Lung (tissue), 12 donors: Measurements from ENCODE around the gene FANCC. TPM values are rescaled to one million over a fixed set of nuclear protein-coding genes. Genes with fewer than 3 reads are reported as not detected.

Source experiments
- ATAC-seq: fragments of 200-7000 bp; cut with Tn5 transposase; one replicate; pipeline ENCODE4 v1.9.1; 2020; ENCODE audit warnings: moderate number of reproducible peaks; ENCODE audit not compliant: insufficient read depth, low FRiP score
- DNase-seq, 3 donors: peaks; one replicate each; pipeline ENCODE4 v3.0.0-alpha.2; 2013 to 2017
- H3K27ac ChIP-seq, 2 donors: one replicate each; pipeline ENCODE4 v1.5.1; 2013; ENCODE audit warnings: mild to moderate bottlenecking in 2 of 2, moderate library complexity in 2 of 2, control low read depth in 1 of 2, inconsistent platforms in 1 of 2, low read depth in 1 of 2, low read length in 1 of 2
- H3K27me3 ChIP-seq, 3 donors: one replicate each; pipeline ENCODE4 v1.5.1; 2013; ENCODE audit warnings: low read length in 2 of 3; ENCODE audit not compliant: control insufficient read depth in 3 of 3, insufficient read depth in 3 of 3
- H3K36me3 ChIP-seq, 4 donors: one replicate each; pipeline ENCODE4 v1.5.1; 2013; ENCODE audit warnings: low read length in 4 of 4, mild to moderate bottlenecking in 1 of 4, moderate library complexity in 1 of 4; ENCODE audit not compliant: control insufficient read depth in 4 of 4, insufficient read depth in 4 of 4
- H3K4me1 ChIP-seq, 5 donors: one replicate each; pipeline ENCODE4 v1.5.1; 2013; ENCODE audit warnings: low read length in 5 of 5, mild to moderate bottlenecking in 2 of 5, moderate library complexity in 1 of 5; ENCODE audit not compliant: control insufficient read depth in 5 of 5, insufficient read depth in 5 of 5
- H3K4me3 ChIP-seq: one replicate; pipeline ENCODE4 v1.5.1; 2013; ENCODE audit warnings: mild to moderate bottlenecking, control low read depth, moderate library complexity
- H3K9ac ChIP-seq, 2 donors: one replicate each; pipeline ENCODE4 v1.5.1; 2013; ENCODE audit warnings: low read length in 2 of 2, control low read depth in 1 of 2; ENCODE audit not compliant: insufficient read depth in 1 of 2
- H3K9me3 ChIP-seq, 4 donors: one replicate each; pipeline ENCODE4 v1.5.1; 2013; ENCODE audit warnings: low read length in 3 of 4, mild to moderate bottlenecking in 1 of 4, moderate library complexity in 1 of 4; ENCODE audit not compliant: control insufficient read depth in 4 of 4, insufficient read depth in 3 of 4
- WGBS, 2 donors: extraction: QIAGEN DNeasy Blood & Tissue Kit; methylation state at CpG; one replicate each; pipeline ENCODE4 v1.1.7; 2013; 5-methylcytosine and 5-hydroxymethylcytosine counted together
- polyA plus RNA-seq, 2 donors: library from polyadenylated mRNA; stranded (reverse); fragments of 200-250 nt; gene quantifications; one replicate each; pipeline ENCODE4 v1.2.1, GENCODE V29; 2013
- total RNA-seq, 2 donors: library from RNA; depleted of rRNA in 1 of 2; stranded (reverse); fragments of >200 nt in 1 of 2; gene quantifications; one replicate each; pipeline ENCODE4 v1.2.1, GENCODE V29; 2014 to 2021
- TF ChIP-seq, protein P1 (sequence below): IDR thresholded peaks from 2 replicates; pipeline ENCODE4 v1.5.1; 2012; ENCODE audit warnings: mild to moderate bottlenecking; ENCODE audit errors: control extremely low read depth, extremely low read depth
- donor health status: control.
- donor health status: control.
- donor health status: Bipolar disorder and iron deficiency.
- donor health status: healthy.
- donor health status: DM: yes; HTN: yes; CAD: no.

FANCC gene
- total and polyA plus RNA-seq, 4 donors, result 4.4 to 20.0 (median 8.7) TPM

DNA sequence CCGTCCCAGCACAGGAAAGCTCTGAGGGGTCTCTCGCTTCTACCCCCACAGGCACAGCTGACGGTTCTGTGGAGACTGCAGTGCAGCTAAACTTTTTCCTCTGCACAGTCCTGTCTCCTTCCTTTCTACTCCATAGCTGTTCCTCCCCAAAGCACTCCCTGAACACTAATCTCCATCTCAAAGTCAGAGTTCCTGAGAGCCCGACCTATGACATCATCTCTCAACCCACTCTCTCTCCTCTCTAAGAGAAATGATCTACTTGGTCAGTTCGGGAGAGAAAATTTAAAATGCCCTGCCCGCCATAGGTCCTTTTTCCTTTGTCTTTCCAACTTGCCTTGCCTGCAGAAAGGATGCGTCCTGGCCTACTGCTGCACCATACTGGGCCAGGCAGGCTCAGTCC is 90.6 kb downstream of the FANCC start:
- ATAC-seq (no peak), DNase-seq (no peak)
- no peaks in the 10 kb centered on the region for H3K27me3 ChIP-seq
- no peaks in the 10 kb centered on the region for H3K9me3 ChIP-seq
- TF ChIP-seq, protein P1, sequence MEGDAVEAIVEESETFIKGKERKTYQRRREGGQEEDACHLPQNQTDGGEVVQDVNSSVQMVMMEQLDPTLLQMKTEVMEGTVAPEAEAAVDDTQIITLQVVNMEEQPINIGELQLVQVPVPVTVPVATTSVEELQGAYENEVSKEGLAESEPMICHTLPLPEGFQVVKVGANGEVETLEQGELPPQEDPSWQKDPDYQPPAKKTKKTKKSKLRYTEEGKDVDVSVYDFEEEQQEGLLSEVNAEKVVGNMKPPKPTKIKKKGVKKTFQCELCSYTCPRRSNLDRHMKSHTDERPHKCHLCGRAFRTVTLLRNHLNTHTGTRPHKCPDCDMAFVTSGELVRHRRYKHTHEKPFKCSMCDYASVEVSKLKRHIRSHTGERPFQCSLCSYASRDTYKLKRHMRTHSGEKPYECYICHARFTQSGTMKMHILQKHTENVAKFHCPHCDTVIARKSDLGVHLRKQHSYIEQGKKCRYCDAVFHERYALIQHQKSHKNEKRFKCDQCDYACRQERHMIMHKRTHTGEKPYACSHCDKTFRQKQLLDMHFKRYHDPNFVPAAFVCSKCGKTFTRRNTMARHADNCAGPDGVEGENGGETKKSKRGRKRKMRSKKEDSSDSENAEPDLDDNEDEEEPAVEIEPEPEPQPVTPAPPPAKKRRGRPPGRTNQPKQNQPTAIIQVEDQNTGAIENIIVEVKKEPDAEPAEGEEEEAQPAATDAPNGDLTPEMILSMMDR, result no peak
- peaks cover 0 to 3% (median 0%) of the 10 kb centered on the region in 4 donors for H3K36me3 ChIP-seq
- H3K4me1 ChIP-seq, result peaks cover 0 to 18% (median 4%) of the 10 kb centered on the region in 5 donors
- H3K9ac ChIP-seq, result no peak overlapping the region
- H3K4me3 ChIP-seq, result no peak overlapping the region
- no peak overlapping the region for H3K27ac ChIP-seq
- WGBS, 2 donors, result 91 to 96% methylated on average over 7 of the region's 7 CpGs

DNA sequence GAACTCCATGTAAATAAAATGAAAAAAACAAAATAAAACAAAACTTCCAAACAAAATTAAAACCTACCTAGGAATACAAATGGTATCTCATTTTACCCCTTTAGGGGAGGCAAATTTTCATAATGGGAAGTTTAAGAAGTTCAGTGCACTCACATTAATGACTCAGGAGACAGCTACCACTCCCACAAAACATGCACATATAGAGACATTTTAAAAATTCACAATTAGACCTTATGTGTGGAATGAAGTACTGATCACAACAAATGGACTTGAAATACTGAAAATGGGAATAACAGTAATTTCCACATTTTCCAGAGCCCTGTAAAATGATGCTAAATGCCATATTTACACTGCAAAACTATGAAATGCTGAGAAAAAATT is 91.8 kb downstream of the FANCC start:
- DNase-seq, result no peak
- ATAC-seq, result no peak
- Histone ChIP-seq H3K27me3 (no peaks in the 10 kb centered on the region), H3K9ac (no peak overlapping the region), H3K9me3 (no peaks in the 10 kb centered on the region), H3K4me3 (no peak overlapping the region), H3K4me1 (peaks cover 0 to 22% (median 4%) of the 10 kb centered on the region in 5 donors), H3K36me3 (no peaks in the 10 kb centered on the region), H3K27ac (no peak overlapping the region)
- TF ChIP-seq, protein P1, result no peak

DNA sequence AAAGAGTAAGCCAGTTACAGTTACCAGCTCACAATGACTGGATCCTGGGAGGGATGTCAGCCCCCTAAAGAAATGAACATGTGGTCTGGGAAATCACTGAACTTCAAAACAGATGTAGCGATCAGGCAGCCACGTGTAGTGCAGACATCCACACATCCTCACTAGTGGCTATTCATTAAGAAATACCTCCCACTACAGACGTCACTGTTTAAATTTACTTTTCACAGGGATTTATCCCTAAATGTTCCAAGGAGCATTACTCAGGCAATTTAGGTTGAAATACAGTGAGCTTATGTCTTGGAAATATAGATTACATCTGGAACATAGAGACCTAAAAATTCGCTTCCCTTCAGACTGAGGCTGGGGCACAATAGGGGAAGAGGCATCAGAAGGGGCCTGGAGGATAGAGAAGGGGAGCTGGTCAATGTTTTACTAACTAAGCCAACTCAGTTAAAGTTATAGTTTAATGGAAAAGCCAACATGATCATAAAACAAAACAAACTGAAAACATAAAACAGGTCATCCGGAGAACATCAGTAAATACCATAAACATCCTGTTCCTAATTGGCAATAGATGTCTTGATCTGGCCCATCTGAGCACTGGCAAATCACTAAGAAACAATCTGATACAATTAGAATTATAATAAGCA is 92.3 kb downstream of the FANCC start:
- DNase-seq (peak in 2 of 3 donors; percentile 34 to 37), ATAC-seq (no peak)
- Histone ChIP-seq H3K36me3 (no peaks in the 10 kb centered on the region), H3K9ac (peak overlapping the region in 1 of 2 donors; percentile 44), H3K27ac (no peak overlapping the region), H3K27me3 (no peaks in the 10 kb centered on the region), H3K4me3 (no peak overlapping the region), H3K9me3 (no peaks in the 10 kb centered on the region), H3K4me1 (peaks cover 0 to 22% (median 4%) of the 10 kb centered on the region in 5 donors)
- WGBS, 2 donors, result 64 to 70% methylated on average over 5 of the region's 5 CpGs
- TF ChIP-seq, protein P1, result no peak
